Measurements from ENCODE around the gene MRC1.

DNA sequence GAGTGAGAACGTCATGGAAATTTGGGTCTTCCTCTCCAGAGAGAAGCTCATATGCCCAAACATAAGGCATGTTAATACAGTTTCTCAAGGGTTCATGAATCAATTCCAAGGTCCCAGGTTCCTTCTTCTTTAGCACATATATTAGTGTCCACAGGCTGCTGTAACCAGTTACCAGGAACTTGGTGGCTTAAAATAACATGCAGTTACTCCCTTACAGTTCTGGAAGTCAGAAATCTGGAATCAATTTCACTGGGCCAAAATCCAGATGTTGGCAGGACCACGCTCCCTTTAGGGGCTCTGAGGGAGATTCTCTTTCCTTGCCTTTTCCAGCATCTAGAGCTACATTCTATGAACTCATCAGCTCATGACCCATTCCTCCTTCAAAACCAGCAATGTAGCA lies 64.8 kb downstream of the MRC1 start:
- TF ChIP-seq, protein P1, sequence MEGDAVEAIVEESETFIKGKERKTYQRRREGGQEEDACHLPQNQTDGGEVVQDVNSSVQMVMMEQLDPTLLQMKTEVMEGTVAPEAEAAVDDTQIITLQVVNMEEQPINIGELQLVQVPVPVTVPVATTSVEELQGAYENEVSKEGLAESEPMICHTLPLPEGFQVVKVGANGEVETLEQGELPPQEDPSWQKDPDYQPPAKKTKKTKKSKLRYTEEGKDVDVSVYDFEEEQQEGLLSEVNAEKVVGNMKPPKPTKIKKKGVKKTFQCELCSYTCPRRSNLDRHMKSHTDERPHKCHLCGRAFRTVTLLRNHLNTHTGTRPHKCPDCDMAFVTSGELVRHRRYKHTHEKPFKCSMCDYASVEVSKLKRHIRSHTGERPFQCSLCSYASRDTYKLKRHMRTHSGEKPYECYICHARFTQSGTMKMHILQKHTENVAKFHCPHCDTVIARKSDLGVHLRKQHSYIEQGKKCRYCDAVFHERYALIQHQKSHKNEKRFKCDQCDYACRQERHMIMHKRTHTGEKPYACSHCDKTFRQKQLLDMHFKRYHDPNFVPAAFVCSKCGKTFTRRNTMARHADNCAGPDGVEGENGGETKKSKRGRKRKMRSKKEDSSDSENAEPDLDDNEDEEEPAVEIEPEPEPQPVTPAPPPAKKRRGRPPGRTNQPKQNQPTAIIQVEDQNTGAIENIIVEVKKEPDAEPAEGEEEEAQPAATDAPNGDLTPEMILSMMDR (IDR thresholded peaks at IDR 0.05 in 2 of 3, conservative IDR thresholded peaks at IDR 0.05 in 1 of 3; ENCODE audit: borderline replicate concordance in 1 of 3, insufficient read depth in 1 of 3, low read depth in 2 of 3, low read length in 2 of 3) = no peak
- TF ChIP-seq POLR2A (IDR thresholded peaks at IDR 0.05; ENCODE audit: borderline replicate concordance, extremely low read depth, insufficient read depth, insufficient read length) (no peak), EZH2 (IDR thresholded peaks at IDR 0.05) (no peak), SRF (IDR thresholded peaks at IDR 0.05; ENCODE audit: low read depth) (no peak), YY1 (IDR thresholded peaks at IDR 0.05; ENCODE audit: extremely low read depth, insufficient replicate concordance, low read depth, low read length) (no peak), ZNF274 (IDR thresholded peaks at IDR 0.05; ENCODE audit: low read depth, low read length) (no peak), CEBPB (IDR thresholded peaks at IDR 0.05; ENCODE audit: low read depth) (no peak), RAD21 (IDR thresholded peaks at IDR 0.05; ENCODE audit: low read depth) (no peak), POLR2AphosphoS5 (IDR thresholded peaks at IDR 0.05; ENCODE audit: low read depth, low read length) (no peak), EZH2phosphoT487 (IDR thresholded peaks at IDR 0.05; ENCODE audit: borderline replicate concordance) (no peak)
- TF ChIP-seq, protein P2, sequence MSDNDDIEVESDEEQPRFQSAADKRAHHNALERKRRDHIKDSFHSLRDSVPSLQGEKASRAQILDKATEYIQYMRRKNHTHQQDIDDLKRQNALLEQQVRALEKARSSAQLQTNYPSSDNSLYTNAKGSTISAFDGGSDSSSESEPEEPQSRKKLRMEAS (IDR thresholded peaks at IDR 0.05) = no peak
- TF ChIP-seq, protein P3, sequence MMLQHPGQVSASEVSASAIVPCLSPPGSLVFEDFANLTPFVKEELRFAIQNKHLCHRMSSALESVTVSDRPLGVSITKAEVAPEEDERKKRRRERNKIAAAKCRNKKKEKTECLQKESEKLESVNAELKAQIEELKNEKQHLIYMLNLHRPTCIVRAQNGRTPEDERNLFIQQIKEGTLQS (IDR thresholded peaks at IDR 0.05) = no peak
- TF ChIP-seq, protein P4, sequence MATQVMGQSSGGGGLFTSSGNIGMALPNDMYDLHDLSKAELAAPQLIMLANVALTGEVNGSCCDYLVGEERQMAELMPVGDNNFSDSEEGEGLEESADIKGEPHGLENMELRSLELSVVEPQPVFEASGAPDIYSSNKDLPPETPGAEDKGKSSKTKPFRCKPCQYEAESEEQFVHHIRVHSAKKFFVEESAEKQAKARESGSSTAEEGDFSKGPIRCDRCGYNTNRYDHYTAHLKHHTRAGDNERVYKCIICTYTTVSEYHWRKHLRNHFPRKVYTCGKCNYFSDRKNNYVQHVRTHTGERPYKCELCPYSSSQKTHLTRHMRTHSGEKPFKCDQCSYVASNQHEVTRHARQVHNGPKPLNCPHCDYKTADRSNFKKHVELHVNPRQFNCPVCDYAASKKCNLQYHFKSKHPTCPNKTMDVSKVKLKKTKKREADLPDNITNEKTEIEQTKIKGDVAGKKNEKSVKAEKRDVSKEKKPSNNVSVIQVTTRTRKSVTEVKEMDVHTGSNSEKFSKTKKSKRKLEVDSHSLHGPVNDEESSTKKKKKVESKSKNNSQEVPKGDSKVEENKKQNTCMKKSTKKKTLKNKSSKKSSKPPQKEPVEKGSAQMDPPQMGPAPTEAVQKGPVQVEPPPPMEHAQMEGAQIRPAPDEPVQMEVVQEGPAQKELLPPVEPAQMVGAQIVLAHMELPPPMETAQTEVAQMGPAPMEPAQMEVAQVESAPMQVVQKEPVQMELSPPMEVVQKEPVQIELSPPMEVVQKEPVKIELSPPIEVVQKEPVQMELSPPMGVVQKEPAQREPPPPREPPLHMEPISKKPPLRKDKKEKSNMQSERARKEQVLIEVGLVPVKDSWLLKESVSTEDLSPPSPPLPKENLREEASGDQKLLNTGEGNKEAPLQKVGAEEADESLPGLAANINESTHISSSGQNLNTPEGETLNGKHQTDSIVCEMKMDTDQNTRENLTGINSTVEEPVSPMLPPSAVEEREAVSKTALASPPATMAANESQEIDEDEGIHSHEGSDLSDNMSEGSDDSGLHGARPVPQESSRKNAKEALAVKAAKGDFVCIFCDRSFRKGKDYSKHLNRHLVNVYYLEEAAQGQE (IDR thresholded peaks at IDR 0.05; ENCODE audit: low read depth) = no peak
- TF ChIP-seq, protein P5, sequence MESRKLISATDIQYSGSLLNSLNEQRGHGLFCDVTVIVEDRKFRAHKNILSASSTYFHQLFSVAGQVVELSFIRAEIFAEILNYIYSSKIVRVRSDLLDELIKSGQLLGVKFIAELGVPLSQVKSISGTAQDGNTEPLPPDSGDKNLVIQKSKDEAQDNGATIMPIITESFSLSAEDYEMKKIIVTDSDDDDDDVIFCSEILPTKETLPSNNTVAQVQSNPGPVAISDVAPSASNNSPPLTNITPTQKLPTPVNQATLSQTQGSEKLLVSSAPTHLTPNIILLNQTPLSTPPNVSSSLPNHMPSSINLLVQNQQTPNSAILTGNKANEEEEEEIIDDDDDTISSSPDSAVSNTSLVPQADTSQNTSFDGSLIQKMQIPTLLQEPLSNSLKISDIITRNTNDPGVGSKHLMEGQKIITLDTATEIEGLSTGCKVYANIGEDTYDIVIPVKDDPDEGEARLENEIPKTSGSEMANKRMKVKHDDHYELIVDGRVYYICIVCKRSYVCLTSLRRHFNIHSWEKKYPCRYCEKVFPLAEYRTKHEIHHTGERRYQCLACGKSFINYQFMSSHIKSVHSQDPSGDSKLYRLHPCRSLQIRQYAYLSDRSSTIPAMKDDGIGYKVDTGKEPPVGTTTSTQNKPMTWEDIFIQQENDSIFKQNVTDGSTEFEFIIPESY (IDR thresholded peaks at IDR 0.05; ENCODE audit: extremely low read depth, insufficient replicate concordance, low read length) = no peak

Measured in HCT116 (cell line).